Tibial nerve (tissue), 3 donors: ENCODE measurements around the gene FAM13B.

Source experiments
- CTCF ChIP-seq, 5 experiments: fragments of 200-600 bp in 3 of 5; fragments of 450-650 bp in 2 of 5; sonication (generic) in 3 of 5; IDR thresholded peaks; one replicate each; pipeline ENCODE4 v1.5.1; 2016 to 2019; ENCODE audit warnings: antibody characterized with exemption in 5 of 5, mild to moderate bottlenecking in 3 of 5, moderate library complexity in 2 of 5
- POLR2A ChIP-seq, 2 donors: fragments of 450-650 bp; IDR thresholded peaks; one replicate each; pipeline ENCODE4 v1.6.1; 2017; ENCODE audit warnings: antibody characterized with exemption in 2 of 2, mild to moderate bottlenecking in 2 of 2, moderate library complexity in 2 of 2

GRCh38 chr5:137901011-137901817 is 131.7 kb downstream of the FAM13B start:
- TF ChIP-seq CTCF (IDR thresholded peaks at IDR 0.05), result no peak
- TF ChIP-seq POLR2A (IDR thresholded peaks at IDR 0.05), result no peak
